Mesendoderm (in vitro differentiated cells): ENCODE results near the gene ZNF57.
"Not testable (repeated sequence)": the region's sequence is repeated elsewhere in the genome, so short reads cannot be mapped to it uniquely, and the experiment has no call there.

Experiments
- DNase-seq: peaks from one replicate; pipeline ENCODE4 v3.0.0; 2013
- H2AK5ac ChIP-seq: 2 replicates; pipeline ENCODE4 v1.6.1; 2013; ENCODE audit warnings: low read length, inconsistent platforms
- H2BK120ac ChIP-seq: 2 replicates; pipeline ENCODE4 v1.6.1; 2013; ENCODE audit warnings: low read depth, mild to moderate bottlenecking, low read length, moderate library complexity, mixed read lengths
- H2BK15ac ChIP-seq: replicated peaks from 2 replicates; pipeline ENCODE4 v1.6.1; 2013; ENCODE audit warnings: low read depth, mild to moderate bottlenecking, moderate library complexity
- H2BK5ac ChIP-seq: 2 replicates; pipeline ENCODE4 v1.6.1; 2013; ENCODE audit warnings: low read length, inconsistent platforms
- H3K18ac ChIP-seq: 2 replicates; pipeline ENCODE4 v1.6.1; 2013; ENCODE audit warnings: mild to moderate bottlenecking, low read length, mixed read lengths
- H3K23ac ChIP-seq: one replicate; pipeline ENCODE4 v1.6.1; 2013; ENCODE audit warnings: low read length
- H3K27ac ChIP-seq: 2 replicates; pipeline ENCODE4 v1.5.1; 2013; ENCODE audit warnings: low read depth, mild to moderate bottlenecking, inconsistent platforms, low read length, moderate library complexity
- H3K27me3 ChIP-seq: 2 replicates; pipeline ENCODE4 v1.6.1; 2013; ENCODE audit warnings: low read length, control low read depth, mild to moderate bottlenecking, inconsistent platforms; ENCODE audit not compliant: insufficient read depth, poor library complexity
- H3K36me3 ChIP-seq: 2 replicates; pipeline ENCODE4 v1.6.1; 2013; ENCODE audit warnings: low read length, inconsistent platforms; ENCODE audit not compliant: control insufficient read depth, insufficient read depth
- H3K4ac ChIP-seq: one replicate; pipeline ENCODE4 v1.6.1; 2013; ENCODE audit warnings: low read depth, mild to moderate bottlenecking, low read length, moderate library complexity
- H3K4me1 ChIP-seq: 2 replicates; pipeline ENCODE4 v1.6.1; 2013; ENCODE audit warnings: low read depth, low read length, inconsistent platforms; ENCODE audit not compliant: control insufficient read depth
- H3K4me2 ChIP-seq: 2 replicates; pipeline ENCODE4 v1.6.1; 2013; ENCODE audit warnings: low read length
- H3K4me3 ChIP-seq: 2 replicates; pipeline ENCODE4 v1.5.1; 2013; ENCODE audit warnings: mild to moderate bottlenecking, low read length
- H3K56ac ChIP-seq: one replicate; pipeline ENCODE4 v1.6.1; 2013; ENCODE audit warnings: low read length
- H3K79me1 ChIP-seq: 2 replicates; pipeline ENCODE4 v1.6.1; 2013; ENCODE audit warnings: low read length, inconsistent platforms
- H3K79me2 ChIP-seq: 2 replicates; pipeline ENCODE4 v1.6.1; 2013; ENCODE audit warnings: mild to moderate bottlenecking, low read length; ENCODE audit not compliant: control insufficient read depth, insufficient read depth
- H3K9ac ChIP-seq: 2 replicates; pipeline ENCODE4 v1.6.1; 2013; ENCODE audit warnings: low read length, inconsistent platforms
- H4K5ac ChIP-seq: one replicate; pipeline ENCODE4 v1.6.1; 2013; ENCODE audit warnings: low read length
- H4K8ac ChIP-seq: one replicate; pipeline ENCODE4 v1.6.1; 2013; ENCODE audit warnings: low read depth, mild to moderate bottlenecking, control low read depth, low read length, moderate library complexity
- WGBS: extraction: QIAGEN DNeasy Blood & Tissue Kit; methylation state at CpG from one replicate; pipeline ENCODE4 v1.1.7; 2013; ENCODE audit warnings: low lambda C conversion rate, missing lambda C conversion rate; ENCODE audit not compliant: insufficient coverage; ENCODE audit errors: extremely low coverage; 5-methylcytosine and 5-hydroxymethylcytosine counted together

The ZNF57 gene

GRCh38 chr19:2923510-2923909 lies 22.8 kb downstream of the ZNF57 start:
- Histone ChIP-seq H2BK15ac (no peak overlapping the region), H3K79me2 (no peaks in the 10 kb centered on the region), H3K36me3 (no peaks in the 10 kb centered on the region), H3K79me1 (no peaks in the 10 kb centered on the region), H2BK5ac (no peak overlapping the region), H3K18ac (no peak overlapping the region), H3K9ac (no peak overlapping the region), H2AK5ac (no peak overlapping the region), H3K27me3 (no peaks in the 10 kb centered on the region), H3K4ac (no peak overlapping the region), H4K5ac (no peak overlapping the region), H3K4me1 (no peaks in the 10 kb centered on the region), H2BK120ac (no peak overlapping the region), H3K4me3 (no peak overlapping the region), H3K56ac (no peak overlapping the region), H3K4me2 (no peak overlapping the region), H3K23ac (no peak overlapping the region), H4K8ac (no peak overlapping the region), H3K27ac (no peak overlapping the region)
- WGBS, result no CpG with 5 or more reads among the region's 4 CpGs
- DNase-seq, result no peak

- no peak for DNase-seq
- Histone ChIP-seq H3K27ac (no peak overlapping the region), H2BK120ac (no peak overlapping the region), H2AK5ac (no peak overlapping the region), H3K79me1 (no peaks in the 10 kb centered on the region), H4K8ac (no peak overlapping the region), H3K23ac (no peak overlapping the region), H3K4me3 (no peak overlapping the region), H2BK15ac (no peak overlapping the region), H3K18ac (no peak overlapping the region), H3K9ac (no peak overlapping the region), H3K27me3 (no peaks in the 10 kb centered on the region), H3K36me3 (no peaks in the 10 kb centered on the region), H3K4ac (no peak overlapping the region), H3K56ac (no peak overlapping the region), H4K5ac (no peak overlapping the region), H2BK5ac (no peak overlapping the region), H3K4me1 (no peaks in the 10 kb centered on the region), H3K79me2 (no peaks in the 10 kb centered on the region), H3K4me2 (no peak overlapping the region)
- no CpG with 5 or more reads among the region's 53 CpGs for WGBS
Observed at GRCh38 chr19:2926341-2927031, 25.8 kb downstream of the ZNF57 start.

GRCh38 chr19:2927032-2927430 lies 26.3 kb downstream of the ZNF57 start:
- no peak overlapping the region for H3K27ac ChIP-seq
- no peak overlapping the region for H2AK5ac ChIP-seq
- H2BK5ac ChIP-seq, result no peak overlapping the region
- no peak overlapping the region for H3K4me2 ChIP-seq
- H3K36me3 ChIP-seq, result no peaks in the 10 kb centered on the region
- no CpG with 5 or more reads among the region's 18 CpGs for WGBS
- no peak overlapping the region for H3K4me3 ChIP-seq
- no peak overlapping the region for H3K56ac ChIP-seq
- no peak for DNase-seq
- no peaks in the 10 kb centered on the region for H3K79me1 ChIP-seq
- H3K23ac ChIP-seq, result no peak overlapping the region
- H2BK120ac ChIP-seq, result no peak overlapping the region
- no peak overlapping the region for H4K8ac ChIP-seq
- H3K4me1 ChIP-seq, result no peaks in the 10 kb centered on the region
- no peak overlapping the region for H3K9ac ChIP-seq
- H4K5ac ChIP-seq, result no peak overlapping the region
- no peaks in the 10 kb centered on the region for H3K27me3 ChIP-seq
- H3K4ac ChIP-seq, result no peak overlapping the region
- no peak overlapping the region for H2BK15ac ChIP-seq
- no peak overlapping the region for H3K18ac ChIP-seq
- H3K79me2 ChIP-seq, result no peaks in the 10 kb centered on the region

GRCh38 chr19:2933490-2933910 lies 32.8 kb downstream of the ZNF57 start:
- Histone ChIP-seq H2BK120ac (no peak overlapping the region), H4K8ac (no peak overlapping the region), H3K36me3 (peaks cover 9% of the 10 kb centered on the region), H3K4me2 (no peak overlapping the region), H3K4ac (no peak overlapping the region), H3K9ac (no peak overlapping the region), H3K4me1 (no peaks in the 10 kb centered on the region), H3K56ac (no peak overlapping the region), H3K4me3 (peak overlapping the region; percentile 27), H3K79me1 (no peaks in the 10 kb centered on the region), H2BK15ac (no peak overlapping the region), H3K18ac (no peak overlapping the region), H3K23ac (no peak overlapping the region), H3K79me2 (no peaks in the 10 kb centered on the region), H4K5ac (no peak overlapping the region), H3K27me3 (no peaks in the 10 kb centered on the region), H2BK5ac (no peak overlapping the region), H3K27ac (no peak overlapping the region), H2AK5ac (no peak overlapping the region)
- no CpG with 5 or more reads among the region's 18 CpGs for WGBS
- DNase-seq, result peak; percentile 18

- not testable (repeated sequence) for H3K4me1 ChIP-seq, H2BK120ac ChIP-seq, H3K23ac ChIP-seq, H3K27ac ChIP-seq, H3K56ac ChIP-seq, H3K79me1 ChIP-seq, H2AK5ac ChIP-seq, H3K36me3 ChIP-seq, H3K27me3 ChIP-seq, H3K4me3 ChIP-seq, H3K18ac ChIP-seq, H4K5ac ChIP-seq, H2BK15ac ChIP-seq, H3K4me2 ChIP-seq, H4K8ac ChIP-seq, DNase-seq, H2BK5ac ChIP-seq, H3K9ac ChIP-seq, H3K4ac ChIP-seq, H3K79me2 ChIP-seq
- WGBS, result no CpG with 5 or more reads among the region's 4 CpGs
Observed at GRCh38 chr19:2935863-2936262, 35.1 kb downstream of the ZNF57 start.
